ENCODE results near the gene ISOC2. TPM values are rescaled to one million over a fixed set of nuclear protein-coding genes. Genes with fewer than 3 reads are reported as not detected.

The ISOC2 gene
- total RNA-seq, 1 donor from 2014 or later, result 12.2 TPM

GRCh38 chr19:55479451-55480230 lies 18.2 kb upstream of the ISOC2 start:
- DNase-seq (ENCODE audit: low spot score in 2 of 2) (no peak), FAIRE-seq (no peak)

- DNase-seq (ENCODE audit: low spot score in 2 of 2), result no peak
- FAIRE-seq, result no peak
These were observed 17.6 kb upstream of the ISOC2 start for GRCh38 chr19:55479045-55479444.

GRCh38 chr19:55478364-55478763 lies 16.9 kb upstream of the ISOC2 start:
- FAIRE-seq (no peak), DNase-seq (ENCODE audit: low spot score in 2 of 2) (no peak)

- FAIRE-seq, result no peak
- DNase-seq (ENCODE audit: low spot score in 2 of 2), result no peak
These were observed 16.5 kb upstream of the ISOC2 start for GRCh38 chr19:55477905-55478304.

- DNase-seq (ENCODE audit: low spot score in 2 of 2) (peak; percentile 99 to 100), FAIRE-seq (no peak)
These were observed 14.8 kb upstream of the ISOC2 start, which contains the start of gene ZNF628 for GRCh38 chr19:55476100-55476775. TSS of gene ZNF628 (plus strand) at chr19:55476617. CDS start at chr19:55479911, 3,294 bp downstream.

GRCh38 chr19:55474269-55475265 lies 13.1 kb upstream of the ISOC2 start:
- no peak for DNase-seq (ENCODE audit: low spot score in 2 of 2)

GRCh38 chr19:55473225-55474012 lies 12.0 kb upstream of the ISOC2 start:
- DNase-seq (ENCODE audit: low spot score in 2 of 2) (no peak), FAIRE-seq (no peak)

More at GRCh38 chr19:55474269-55475265, 13.1 kb upstream of the ISOC2 start:
- no peak for FAIRE-seq

- DNase-seq (ENCODE audit: low spot score in 2 of 2) (no peak), FAIRE-seq (no peak)
These were observed 11.0 kb upstream of the ISOC2 start for GRCh38 chr19:55472463-55472862.

GRCh38 chr19:55471266-55471665 lies 9.8 kb upstream of the ISOC2 start:
- FAIRE-seq (no peak), DNase-seq (ENCODE audit: low spot score in 2 of 2) (no peak)

- DNase-seq (ENCODE audit: low spot score in 2 of 2) (no peak), FAIRE-seq (no peak)
These were observed 6.6 kb upstream of the ISOC2 start for GRCh38 chr19:55468054-55468393.

GRCh38 chr19:55467236-55468053 lies 6.0 kb upstream of the ISOC2 start:
- FAIRE-seq (no peak), DNase-seq (ENCODE audit: low spot score in 2 of 2) (peak in 1 of 2 donors; percentile 86)

- FAIRE-seq, result no peak
- no peak for DNase-seq (ENCODE audit: low spot score in 2 of 2)
These were observed 4.8 kb upstream of the ISOC2 start for GRCh38 chr19:55466241-55466614.

GRCh38 chr19:55465460-55466240 lies 4.2 kb upstream of the ISOC2 start:
- DNase-seq (ENCODE audit: low spot score in 2 of 2) (no peak), FAIRE-seq (no peak)

- no peak for FAIRE-seq
- DNase-seq (ENCODE audit: low spot score in 2 of 2), result no peak
These were observed 3.2 kb upstream of the ISOC2 start, which contains the start of gene C19orf85 for GRCh38 chr19:55464662-55465054. TSS of gene C19orf85 (minus strand) at chr19:55464751. CDS start at chr19:55464554, 197 bp downstream.

- FAIRE-seq (no peak), DNase-seq (ENCODE audit: low spot score in 2 of 2) (no peak)
These were observed 2.7 kb upstream of the ISOC2 start for GRCh38 chr19:55464039-55464661.

GRCh38 chr19:55463583-55464031 lies 2.2 kb upstream of the ISOC2 start:
- FAIRE-seq, result no peak
- DNase-seq (ENCODE audit: low spot score in 2 of 2), result no peak

GRCh38 chr19:55462722-55463121 lies 1.3 kb upstream of the ISOC2 start:
- FAIRE-seq (no peak), DNase-seq (ENCODE audit: low spot score in 2 of 2) (no peak)
